SK-N-SH (cell line): ENCODE results near the gene CENPS. TPM values are rescaled to one million over a fixed set of nuclear protein-coding genes. Genes with fewer than 3 reads are reported as not detected.

Experiments used
- CTCF ChIA-PET: fragments of 300-600, 350-600 bp; formaldehyde crosslinking; extraction: SDS; loops from one replicate; lab custom pipeline; 2021; lab: Yijun Ruan, JAX
- POLR2A ChIA-PET: fragments of 350-600 bp; sonication (Branson Sonifier 250); formaldehyde crosslinking; extraction: SDS; loops from one replicate; lab custom pipeline; 2020; ENCODE audit warnings: antibody characterized with exemption, inconsistent platforms; lab: Yijun Ruan, JAX
- DNase-seq: peaks from one replicate; pipeline ENCODE4 v3.0.0; 2012
- H2AFZ ChIP-seq: fragments of 200-600 bp; sonication (generic); 2 replicates; pipeline ENCODE4 v1.8.1; 2016; ENCODE audit warnings: antibody characterized with exemption, mild to moderate bottlenecking, low read depth
- H3F3A ChIP-seq: fragments of 200-600 bp; sonication (generic); replicated peaks from 2 replicates; pipeline ENCODE3; 2016; ENCODE audit warnings: antibody characterized with exemption, mild to moderate bottlenecking; ENCODE audit not compliant: insufficient read depth
- H3K27ac ChIP-seq, 2 experiments: fragments of 200-500 bp in 1 of 2; fragments of 200-600 bp in 1 of 2; sonication (Bioruptor generic) in 1 of 2; sonication (generic), shearing (Covaris generic) in 1 of 2; 2 replicates each; pipeline versions ENCODE4 v1.5.1 to v1.6.1; 2014 to 2016; ENCODE audit warnings: low read depth in 2 of 2, inconsistent platforms in 1 of 2, low read length in 1 of 2, mild to moderate bottlenecking in 1 of 2, mixed read lengths in 1 of 2
- H3K27me3 ChIP-seq: fragments of 200-600 bp; sonication (generic), shearing (Covaris generic); 2 replicates; pipeline ENCODE4 v1.6.1; 2016; ENCODE audit warnings: mixed run types; ENCODE audit not compliant: insufficient read depth
- H3K36me3 ChIP-seq, 2 experiments: fragments of 200-500 bp in 1 of 2; fragments of 200-600 bp in 1 of 2; sonication (Bioruptor generic) in 1 of 2; sonication (generic) in 1 of 2; replicated peaks in 1 of 2; 2 replicates each; pipeline versions ENCODE3 to v1.5.1; 2014 to 2016; ENCODE audit warnings: low read length in 1 of 2, mild to moderate bottlenecking in 1 of 2; ENCODE audit not compliant: insufficient read depth in 2 of 2, control insufficient read depth in 1 of 2
- H3K4me1 ChIP-seq, 2 experiments: fragments of 200-500 bp in 1 of 2; fragments of 200-600 bp in 1 of 2; sonication (Bioruptor generic) in 1 of 2; sonication (generic), shearing (Covaris generic) in 1 of 2; 2 replicates each; pipeline versions ENCODE4 v1.5.1 to v1.6.1; 2014 to 2016; ENCODE audit warnings: low read depth in 1 of 2, low read length in 1 of 2, mixed run types in 1 of 2; ENCODE audit not compliant: insufficient read depth in 2 of 2, control insufficient read depth in 1 of 2
- H3K4me2 ChIP-seq: fragments of 200-600 bp; sonication (generic), shearing (Covaris generic); 2 replicates; pipeline ENCODE4 v1.6.1; 2017; ENCODE audit warnings: mixed run types
- H3K4me3 ChIP-seq, 2 experiments: fragments of 200-500 bp in 1 of 2; fragments of 200-600 bp in 1 of 2; sonication (Bioruptor generic) in 1 of 2; sonication (generic), shearing (Covaris generic) in 1 of 2; 2 replicates each; pipeline versions ENCODE4 v1.5.1 to v1.8.1; 2014 to 2016; ENCODE audit warnings: low read depth in 2 of 2, inconsistent platforms in 1 of 2, low read length in 1 of 2, mild to moderate bottlenecking in 1 of 2, mixed read lengths in 1 of 2, moderate library complexity in 1 of 2
- H3K79me2 ChIP-seq: fragments of 200-600 bp; sonication (generic); 2 replicates; pipeline ENCODE4 v1.8.1; 2017; ENCODE audit warnings: mild to moderate bottlenecking; ENCODE audit not compliant: insufficient read depth
- H3K9ac ChIP-seq: fragments of 200-600 bp; sonication (generic); 2 replicates; pipeline ENCODE4 v1.6.1; 2017; ENCODE audit warnings: mixed run types
- H3K9me2 ChIP-seq: fragments of 200-600 bp; sonication (generic); 2 replicates; pipeline ENCODE4 v1.6.1; 2017; ENCODE audit warnings: mixed run types
- H3K9me3 ChIP-seq: fragments of 200-600 bp; sonication (generic); 2 replicates; pipeline ENCODE4 v1.6.1; 2017; ENCODE audit warnings: mixed run types, mild to moderate bottlenecking, moderate library complexity
- H4K20me1 ChIP-seq: fragments of 200-600 bp; sonication (generic); 2 replicates; pipeline ENCODE4 v1.6.1; 2017; ENCODE audit warnings: mild to moderate bottlenecking, mixed run types; ENCODE audit not compliant: insufficient read depth
- CHD2 ChIP-seq: fragments of 150-350 bp; IDR thresholded peaks from 2 replicates; pipeline ENCODE4 v1.6.1; 2018; ENCODE audit warnings: low read length; ENCODE audit not compliant: partially characterized antibody
- ELF1 ChIP-seq: IDR thresholded peaks from 2 replicates; pipeline ENCODE4 v1.4.0; 2012
- FOSL2 ChIP-seq: IDR thresholded peaks from 2 replicates; pipeline ENCODE4 v1.4.0; 2012; ENCODE audit warnings: low read depth, mild to moderate bottlenecking, moderate library complexity, borderline replicate concordance
- FOXM1 ChIP-seq: IDR thresholded peaks from 2 replicates; pipeline ENCODE4 v1.4.0; 2012; ENCODE audit warnings: low read depth, mild to moderate bottlenecking
- GATA2 ChIP-seq: sonication (generic); formaldehyde crosslinking; IDR thresholded peaks from 2 replicates; pipeline ENCODE4 v1.5.0; 2020; ENCODE audit warnings: mild to moderate bottlenecking, missing genetic modification reagents
- MXI1 ChIP-seq: IDR thresholded peaks from 2 replicates; pipeline ENCODE4 v1.6.1; 2012; ENCODE audit warnings: mild to moderate bottlenecking, low read depth, low read length, improper control_type of control experiment
- NFIC ChIP-seq: IDR thresholded peaks from 2 replicates; pipeline ENCODE4 v1.4.0; 2012; ENCODE audit warnings: borderline replicate concordance
- NRF1 ChIP-seq: IDR thresholded peaks from 2 replicates; pipeline ENCODE4 v1.6.1; 2012; ENCODE audit warnings: low read depth, mild to moderate bottlenecking, low read length
- POLR2AphosphoS5 ChIP-seq: IDR thresholded peaks from 2 replicates; pipeline ENCODE4 v1.6.1; 2012; ENCODE audit warnings: low read depth, low read length
- RAD21 ChIP-seq: IDR thresholded peaks from 2 replicates; pipeline ENCODE4 v1.6.1; 2012; ENCODE audit warnings: mild to moderate bottlenecking, low read length
- RCOR1 ChIP-seq: fragments of 150-350 bp; IDR thresholded peaks from 2 replicates; pipeline ENCODE4 v1.6.1; 2017; ENCODE audit warnings: antibody characterized with exemption, low read length
- RFX5 ChIP-seq: IDR thresholded peaks from 2 replicates; pipeline ENCODE4 v1.6.1; 2012; ENCODE audit warnings: mild to moderate bottlenecking, improper control_type of control experiment, low read length
- RXRA ChIP-seq: IDR thresholded peaks from 2 replicates; pipeline ENCODE4 v1.4.0; 2012; ENCODE audit warnings: low read depth, mild to moderate bottlenecking, borderline replicate concordance
- SIN3A ChIP-seq: IDR thresholded peaks from 2 replicates; pipeline ENCODE4 v1.6.1; 2012; ENCODE audit warnings: low read depth, mild to moderate bottlenecking, low read length, moderate library complexity, borderline replicate concordance
- SMC3 ChIP-seq: IDR thresholded peaks from 2 replicates; pipeline ENCODE4 v1.6.1; 2012; ENCODE audit warnings: low read depth, low read length, improper control_type of control experiment
- TAF1 ChIP-seq: IDR thresholded peaks from 2 replicates; pipeline ENCODE4 v1.6.1; 2012; ENCODE audit warnings: low read depth, mild to moderate bottlenecking, low read length, moderate library complexity, borderline replicate concordance
- TCF12 ChIP-seq: IDR thresholded peaks from 2 replicates; pipeline ENCODE4 v1.4.0; 2012
- TEAD4 ChIP-seq: IDR thresholded peaks from 2 replicates; pipeline ENCODE4 v1.4.0; 2012; ENCODE audit warnings: mild to moderate bottlenecking, borderline replicate concordance; ENCODE audit not compliant: insufficient read depth
- USF2 ChIP-seq: fragments of 150-350 bp; IDR thresholded peaks from 2 replicates; pipeline ENCODE4 v1.6.1; 2017; ENCODE audit warnings: antibody characterized with exemption, low read length, low read depth, borderline replicate concordance
- WGBS: methylation state at CpG from one replicate; pipeline ENCODE4 v1.1.6; 2017; ENCODE audit warnings: low lambda C conversion rate; 5-methylcytosine and 5-hydroxymethylcytosine counted together
- polyA plus RNA-seq, 3 experiments: library from polyadenylated mRNA; depleted of rRNA; stranded (reverse); fragments of >200 nt; gene quantifications; 2 replicates each; pipeline ENCODE4 v1.2.3, GENCODE V29; 2012
- TF ChIP-seq, protein P1 (sequence below): IDR thresholded peaks from 2 replicates; pipeline ENCODE4 v1.4.0; 2012; ENCODE audit warnings: low read depth

Gene CENPS
- polyA plus RNA-seq, 1 of the 3 experiments (the other 2 are of a cell fraction), result 20.0 TPM

DNA sequence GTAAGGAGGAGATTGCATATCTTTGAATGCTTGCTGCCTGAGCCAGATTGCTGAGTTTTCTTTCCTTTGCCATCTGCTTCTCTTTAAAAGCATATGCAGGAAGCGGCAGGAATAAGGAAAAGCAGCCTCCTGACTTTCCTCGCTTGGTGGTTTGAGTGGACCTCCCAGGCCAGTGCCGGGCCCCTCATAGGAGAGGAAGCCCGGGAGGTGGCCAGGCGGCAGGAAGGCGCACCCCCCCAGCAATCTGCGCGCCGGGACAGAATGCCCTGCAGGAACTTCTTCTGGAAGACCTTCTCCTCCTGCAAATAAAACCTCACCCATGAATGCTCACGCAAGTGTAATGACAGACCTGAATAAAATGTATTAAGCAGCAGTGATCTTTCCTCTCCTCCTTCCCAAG, 21.1 kb downstream of the CENPS start:
- H3K9me2 ChIP-seq, result no peaks in the 10 kb centered on the region
- ChIA-PET POLR2A (interaction anchor here (0.6 kb wide), 1 partner anchor 578 kb away, joined by 4 read pairs; no protein-coding TSS in a partner anchor), CTCF (interaction anchor here (1.1 to 4.7 kb wide), 3 partner anchors 20 to 44 kb away, joined by 5 to 16 read pairs (median 7); partner anchors contain the start of gene CENPS)
- H3K36me3 ChIP-seq, result peaks cover 0 to 5% of the 10 kb centered on the region in 2 experiments
- TF ChIP-seq TAF1 (no peak), TCF12 (peak; percentile 69), GATA2 (CRISPR knock-in tag) (no peak), FOSL2 (no peak), POLR2AphosphoS5 (no peak)
- TF ChIP-seq, protein P1, sequence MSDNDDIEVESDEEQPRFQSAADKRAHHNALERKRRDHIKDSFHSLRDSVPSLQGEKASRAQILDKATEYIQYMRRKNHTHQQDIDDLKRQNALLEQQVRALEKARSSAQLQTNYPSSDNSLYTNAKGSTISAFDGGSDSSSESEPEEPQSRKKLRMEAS, result 0 out of 2 replicates have a peak, but pooled peaks have one; percentile 25
- peak; percentile 65 for DNase-seq
- no peaks in the 10 kb centered on the region for H3K9me3 ChIP-seq
- H3F3A ChIP-seq, result peaks cover 13% of the 10 kb centered on the region
- H2AFZ ChIP-seq, result peak overlapping the region; percentile 57; the same call in 1 of the 2 replicates
- WGBS, result 23% methylated on average over 8 of the region's 10 CpGs
- peak overlapping the region; percentile 21; the same call in 1 of the 2 replicates for H3K9ac ChIP-seq
- peak overlapping the region in 1 of 2 experiments; percentile 45; a peak in 1 of 4 replicates for H3K4me3 ChIP-seq
- peak overlapping the region; percentile 39 to 50; a peak in 3 of 4 replicates for H3K27ac ChIP-seq
- H4K20me1 ChIP-seq, result no peaks in the 10 kb centered on the region
- H3K4me1 ChIP-seq, result peaks cover 5 to 12% of the 10 kb centered on the region in 2 experiments
- no peaks in the 10 kb centered on the region for H3K27me3 ChIP-seq
- H3K79me2 ChIP-seq, result no peaks in the 10 kb centered on the region
- peak overlapping the region; percentile 54 for H3K4me2 ChIP-seq

DNA sequence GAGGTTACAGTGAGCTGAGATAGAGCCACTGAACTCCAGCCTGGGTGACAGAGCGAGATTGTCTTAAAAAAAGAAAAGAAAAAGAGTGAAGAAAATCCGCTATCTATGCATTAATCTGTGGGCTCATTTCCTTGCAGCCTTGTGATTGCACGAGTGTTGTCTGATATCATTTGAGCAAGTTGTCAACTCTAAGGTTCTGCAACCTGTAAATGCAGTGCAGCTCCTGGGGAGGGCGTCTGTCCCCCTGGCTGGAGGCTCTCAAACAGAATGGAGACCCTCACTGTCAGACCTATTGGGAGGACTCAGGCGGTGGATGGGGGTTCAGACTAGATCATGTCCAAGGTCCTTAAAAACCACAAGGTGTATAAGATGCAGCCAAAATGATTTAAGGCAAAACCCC, 25.8 kb downstream of the CENPS start:
- Histone ChIP-seq H3K4me3 (no peak overlapping the region), H4K20me1 (no peaks in the 10 kb centered on the region), H3K36me3 (peaks cover 0 to 4% of the 10 kb centered on the region in 2 experiments), H3K27me3 (no peaks in the 10 kb centered on the region), H3K9me2 (no peaks in the 10 kb centered on the region), H3K79me2 (no peaks in the 10 kb centered on the region), H3K4me1 (peaks cover 5 to 17% of the 10 kb centered on the region in 2 experiments), H3F3A (peaks cover 5% of the 10 kb centered on the region), H2AFZ (no peak overlapping the region), H3K27ac (no peak overlapping the region), H3K4me2 (no peak overlapping the region), H3K9ac (no peak overlapping the region), H3K9me3 (no peaks in the 10 kb centered on the region)
- CTCF ChIA-PET, result interaction anchor here (0.9 to 2.4 kb wide), 4 partner anchors 16 to 38 kb away, joined by 3 to 10 read pairs (median 3); partner anchors contain the start of gene CENPS
- DNase-seq, result no peak
- POLR2A ChIA-PET, result no interaction called here
- whole genome bisulfite sequencing, result 86% methylated on average over 5 of the region's 5 CpGs
- TF ChIP-seq MXI1 (no peak), FOXM1 (no peak)

- WGBS, result 73% methylated on average over 7 of the region's 7 CpGs
- Histone ChIP-seq H3F3A (peaks cover under 1% of the 10 kb centered on the region), H3K36me3 (peaks cover 4 to 5% of the 10 kb centered on the region in 2 experiments), H4K20me1 (no peaks in the 10 kb centered on the region), H3K9me2 (no peaks in the 10 kb centered on the region), H3K27me3 (no peaks in the 10 kb centered on the region), H3K4me3 (no peak overlapping the region), H3K4me1 (peaks cover under 1 to 11% of the 10 kb centered on the region in 2 experiments), H3K9ac (no peak overlapping the region), H3K4me2 (no peak overlapping the region), H3K27ac (peak overlapping the region in 1 of 2 experiments; percentile 39; a peak in 1 of 4 replicates), H3K79me2 (no peaks in the 10 kb centered on the region), H2AFZ (no peak overlapping the region), H3K9me3 (no peaks in the 10 kb centered on the region)
- no peak for DNase-seq
- TF ChIP-seq CHD2, result no peak
- no peak for TF ChIP-seq USF2
- no peak for TF ChIP-seq MXI1
- TF ChIP-seq, protein P1, result no peak
- TF ChIP-seq NFIC, result no peak
- no peak for TF ChIP-seq POLR2AphosphoS5
- TF ChIP-seq ELF1, result no peak
- no peak for TF ChIP-seq RXRA
- TF ChIP-seq TAF1, result no peak
- TF ChIP-seq RAD21, result no peak
- no peak for TF ChIP-seq SIN3A
- TF ChIP-seq FOSL2, result no peak
- TF ChIP-seq RCOR1, result no peak
- TF ChIP-seq SMC3, result no peak
- no peak for TF ChIP-seq RFX5
- TF ChIP-seq NRF1, result no peak
- TF ChIP-seq TEAD4, result no peak
- CTCF ChIA-PET, result interaction anchor here (0.9 to 2.4 kb wide), 3 partner anchors 26 to 38 kb away, joined by 3 to 10 read pairs (median 3); partner anchors contain the start of gene CENPS
- POLR2A ChIA-PET, result no interaction called here
Observed at GRCh38 chr1:10456661-10457060, 26.4 kb downstream of the CENPS start.
